ENCODE data around the gene VCPKMT.

VCPKMT gene

GRCh38 chr14:50088731-50089130 is 27.6 kb downstream of the VCPKMT start:
- no peaks in the 10 kb centered on the region for H3K36me3 ChIP-seq (ENCODE audit: control insufficient read depth, low read length)
- TF ChIP-seq EZH2phosphoT487 (IDR thresholded peaks at IDR 0.05; ENCODE audit: borderline replicate concordance, low read length) (no peak), CTCF (IDR thresholded peaks at IDR 0.05; ENCODE audit: low read depth, low read length, poor library complexity, severe bottlenecking) (no peak)
- peaks cover 38% of the 10 kb centered on the region for H3K4me1 ChIP-seq (ENCODE audit: control insufficient read depth, low read length)

GRCh38 chr14:50088117-50088515 is 28.3 kb downstream of the VCPKMT start:
- Histone ChIP-seq H3K27me3 (ENCODE audit: control insufficient read depth, low read length) (no peaks in the 10 kb centered on the region), H3K79me2 (ENCODE audit: control insufficient read depth, low read length) (no peaks in the 10 kb centered on the region), H3F3A (ENCODE audit: control insufficient read depth, insufficient read depth) (no peaks in the 10 kb centered on the region), H3K4me1 (ENCODE audit: control insufficient read depth, low read length) (peaks cover 45% of the 10 kb centered on the region), H3K9me2 (replicated peaks; ENCODE audit: control insufficient read depth, low read length) (no peaks in the 10 kb centered on the region), H3K4me3 (ENCODE audit: low read length) (no peak overlapping the region), H4K20me1 (ENCODE audit: control insufficient read depth, insufficient read depth, low read depth, low read length) (no peaks in the 10 kb centered on the region), H3K27ac (ENCODE audit: low read depth, low read length) (no peak overlapping the region), H3K36me3 (ENCODE audit: control insufficient read depth, low read length) (no peaks in the 10 kb centered on the region), H3K9me3 (ENCODE audit: control insufficient read depth, insufficient read depth, low read length) (no peaks in the 10 kb centered on the region), H3K4me2 (ENCODE audit: low read length) (no peak overlapping the region)
- TF ChIP-seq CTCF (IDR thresholded peaks at IDR 0.05; ENCODE audit: low read depth, low read length, poor library complexity, severe bottlenecking) (no peak), EZH2phosphoT487 (IDR thresholded peaks at IDR 0.05; ENCODE audit: borderline replicate concordance, low read length) (no peak)

More at GRCh38 chr14:50088731-50089130, 27.6 kb downstream of the VCPKMT start:
- Histone ChIP-seq H4K20me1 (ENCODE audit: control insufficient read depth, insufficient read depth, low read depth, low read length) (no peaks in the 10 kb centered on the region), H3K4me3 (ENCODE audit: low read length) (no peak overlapping the region), H3K27ac (ENCODE audit: low read depth, low read length) (no peak overlapping the region), H3F3A (ENCODE audit: control insufficient read depth, insufficient read depth) (no peaks in the 10 kb centered on the region), H3K27me3 (ENCODE audit: control insufficient read depth, low read length) (no peaks in the 10 kb centered on the region), H3K9me3 (ENCODE audit: control insufficient read depth, insufficient read depth, low read length) (no peaks in the 10 kb centered on the region), H3K4me2 (ENCODE audit: low read length) (no peak overlapping the region), H3K9me2 (replicated peaks; ENCODE audit: control insufficient read depth, low read length) (no peaks in the 10 kb centered on the region), H3K79me2 (ENCODE audit: control insufficient read depth, low read length) (no peaks in the 10 kb centered on the region)

- no peak overlapping the region for H3K27ac ChIP-seq (ENCODE audit: low read depth, low read length)
- no peak overlapping the region for H3K4me2 ChIP-seq (ENCODE audit: low read length)
- H4K20me1 ChIP-seq (ENCODE audit: control insufficient read depth, insufficient read depth, low read depth, low read length): no peaks in the 10 kb centered on the region
- peaks cover 45% of the 10 kb centered on the region for H3K4me1 ChIP-seq (ENCODE audit: control insufficient read depth, low read length)
- 0 out of 2 replicates have a peak, but pooled peaks cover 3% of the 10 kb centered on the region for H3F3A ChIP-seq (ENCODE audit: control insufficient read depth, insufficient read depth)
- no peaks in the 10 kb centered on the region; the same call in 1 of the 2 replicates for H3K36me3 ChIP-seq (ENCODE audit: control insufficient read depth, low read length)
- H3K79me2 ChIP-seq (ENCODE audit: control insufficient read depth, low read length): no peaks in the 10 kb centered on the region
- H3K27me3 ChIP-seq (ENCODE audit: control insufficient read depth, low read length): no peaks in the 10 kb centered on the region
- TF ChIP-seq CTCF (IDR thresholded peaks at IDR 0.05; ENCODE audit: low read depth, low read length, poor library complexity, severe bottlenecking): no peak
- TF ChIP-seq EZH2phosphoT487 (IDR thresholded peaks at IDR 0.05; ENCODE audit: borderline replicate concordance, low read length): no peak
- H3K9me2 ChIP-seq (replicated peaks; ENCODE audit: control insufficient read depth, low read length): no peaks in the 10 kb centered on the region
- no peaks in the 10 kb centered on the region for H3K9me3 ChIP-seq (ENCODE audit: control insufficient read depth, insufficient read depth, low read length)
- H3K4me3 ChIP-seq (ENCODE audit: low read length): no peak overlapping the region
Measured at GRCh38 chr14:50087341-50088116, 28.8 kb downstream of the VCPKMT start.

All from DOHH2 (cell line).